ENCODE measurements around the gene IL6ST.
"Not testable (repeated sequence)": the region's sequence is repeated elsewhere in the genome, so short reads cannot be mapped to it uniquely, and the experiment has no call there.

The IL6ST gene

GRCh38 chr5:55994495-55994997, at the start of gene IL6ST:
IL6ST (minus strand) TSS chr5:55994963; CDS start chr5:55976278, 18,685 bp downstream.
- no peak for DNase-seq

- no peak for DNase-seq
Observed at GRCh38 chr5:56039985-56040384, 45.2 kb upstream of the IL6ST start.

- DNase-seq = not testable (repeated sequence)
Observed at GRCh38 chr5:56038206-56038605, 43.4 kb upstream of the IL6ST start.

GRCh38 chr5:56037531-56038010, 42.8 kb upstream of the IL6ST start:
- DNase-seq = no peak

- DNase-seq = not testable (repeated sequence)
Observed at GRCh38 chr5:56035394-56035793, 40.6 kb upstream of the IL6ST start.

GRCh38 chr5:56029871-56030630, 35.3 kb upstream of the IL6ST start:
- DNase-seq = not testable (repeated sequence)

GRCh38 chr5:56029457-56029856, 34.7 kb upstream of the IL6ST start:
- no peak for DNase-seq

GRCh38 chr5:56028708-56029107, 33.9 kb upstream of the IL6ST start:
- DNase-seq = no peak

- no peak for DNase-seq
Observed at GRCh38 chr5:56026863-56027300, 32.1 kb upstream of the IL6ST start.

- no peak for DNase-seq
Observed at GRCh38 chr5:56025151-56025885, 30.6 kb upstream of the IL6ST start.

GRCh38 chr5:56024810-56025150, 30.0 kb upstream of the IL6ST start:
- DNase-seq = no peak

GRCh38 chr5:56023296-56023695, 28.5 kb upstream of the IL6ST start:
- no peak for DNase-seq

GRCh38 chr5:56019306-56020272, 24.8 kb upstream of the IL6ST start:
- no peak for DNase-seq

GRCh38 chr5:56018832-56019231, 24.1 kb upstream of the IL6ST start:
- DNase-seq = no peak

- not testable (repeated sequence) for DNase-seq
Observed at GRCh38 chr5:56014701-56015100, 19.9 kb upstream of the IL6ST start.

- not testable (repeated sequence) for DNase-seq
Observed at GRCh38 chr5:56013939-56014338, 19.2 kb upstream of the IL6ST start.

GRCh38 chr5:56012281-56012963, 17.7 kb upstream of the IL6ST start:
- DNase-seq = no peak

- no peak for DNase-seq
Observed at GRCh38 chr5:56011835-56012234, 17.1 kb upstream of the IL6ST start.

GRCh38 chr5:56010431-56010830, 15.7 kb upstream of the IL6ST start:
- DNase-seq = no peak

GRCh38 chr5:56006600-56006999, 11.8 kb upstream of the IL6ST start:
- DNase-seq = no peak

- no peak for DNase-seq
Observed at GRCh38 chr5:56006094-56006493, 11.3 kb upstream of the IL6ST start.

- no peak for DNase-seq
Observed at GRCh38 chr5:56004874-56005273, 10.1 kb upstream of the IL6ST start.

All from NCI-H146 (cell line).